Measurements from ENCODE around the gene PDIK1L. TPM values are rescaled to one million over a fixed set of nuclear protein-coding genes. Genes with fewer than 3 reads are reported as not detected.

PDIK1L gene
- total and polyA plus RNA-seq, 10 donors = 2.5 to 14.1 (median 10.5) TPM

GRCh38 chr1:26119892-26120608, 8.4 kb downstream of the PDIK1L start:
- Histone ChIP-seq H3K4me1 (peaks cover 3 to 82% (median 25%) of the 10 kb centered on the region in 6 donors), H3K27ac (peak overlapping the region in 6 of 8 donors; percentile 10 to 50 (median 42)), H3K4me3 (no peak overlapping the region), H3K36me3 (peaks cover 4 to 81% (median 33%) of the 10 kb centered on the region in 6 donors), H3K27me3 (replicated peaks in 1 of 7) (no peaks in the 10 kb centered on the region), H3K9me3 (no peaks in the 10 kb centered on the region)
- WGBS, 5 donors = 51 to 60% (median 56%) methylated on average over 9 of the region's 9 CpGs
- TF ChIP-seq, protein P1, sequence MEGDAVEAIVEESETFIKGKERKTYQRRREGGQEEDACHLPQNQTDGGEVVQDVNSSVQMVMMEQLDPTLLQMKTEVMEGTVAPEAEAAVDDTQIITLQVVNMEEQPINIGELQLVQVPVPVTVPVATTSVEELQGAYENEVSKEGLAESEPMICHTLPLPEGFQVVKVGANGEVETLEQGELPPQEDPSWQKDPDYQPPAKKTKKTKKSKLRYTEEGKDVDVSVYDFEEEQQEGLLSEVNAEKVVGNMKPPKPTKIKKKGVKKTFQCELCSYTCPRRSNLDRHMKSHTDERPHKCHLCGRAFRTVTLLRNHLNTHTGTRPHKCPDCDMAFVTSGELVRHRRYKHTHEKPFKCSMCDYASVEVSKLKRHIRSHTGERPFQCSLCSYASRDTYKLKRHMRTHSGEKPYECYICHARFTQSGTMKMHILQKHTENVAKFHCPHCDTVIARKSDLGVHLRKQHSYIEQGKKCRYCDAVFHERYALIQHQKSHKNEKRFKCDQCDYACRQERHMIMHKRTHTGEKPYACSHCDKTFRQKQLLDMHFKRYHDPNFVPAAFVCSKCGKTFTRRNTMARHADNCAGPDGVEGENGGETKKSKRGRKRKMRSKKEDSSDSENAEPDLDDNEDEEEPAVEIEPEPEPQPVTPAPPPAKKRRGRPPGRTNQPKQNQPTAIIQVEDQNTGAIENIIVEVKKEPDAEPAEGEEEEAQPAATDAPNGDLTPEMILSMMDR (IDR thresholded peaks at IDR 0.05 in 8 of 11, conservative IDR thresholded peaks at IDR 0.05 in 3 of 11) = no peak
- TF ChIP-seq POLR2AphosphoS5 (IDR thresholded peaks at IDR 0.05) = no peak
- TF ChIP-seq POLR2A (IDR thresholded peaks at IDR 0.05) = no peak
- DNase-seq = no peak
- intact Hi-C loops (cut with DNase I; ENCODE audit: low total_unique reads) = no loop called here

- Histone ChIP-seq H3K36me3 (peaks cover 0 to 63% (median 23%) of the 10 kb centered on the region in 6 donors), H3K27ac (peak overlapping the region in 4 of 8 donors; percentile 32 to 65 (median 52)), H3K4me1 (peaks cover 3 to 94% (median 41%) of the 10 kb centered on the region in 6 donors), H3K4me3 (no peak overlapping the region), H3K27me3 (replicated peaks in 1 of 7) (no peaks in the 10 kb centered on the region), H3K9me3 (no peaks in the 10 kb centered on the region)
- WGBS, 5 donors = 58 to 81% (median 68%) methylated on average over 8 of the region's 8 CpGs
- no peak for DNase-seq
- intact Hi-C loops (cut with DNase I; ENCODE audit: low total_unique reads) = no loop called here
- TF ChIP-seq POLR2A (IDR thresholded peaks at IDR 0.05) = no peak
- TF ChIP-seq, protein P1 (IDR thresholded peaks at IDR 0.05 in 8 of 11, conservative IDR thresholded peaks at IDR 0.05 in 3 of 11) = no peak
- TF ChIP-seq POLR2AphosphoS5 (IDR thresholded peaks at IDR 0.05) = no peak
Measured at GRCh38 chr1:26121854-26122773, 10.5 kb downstream of the PDIK1L start.

DNA sequence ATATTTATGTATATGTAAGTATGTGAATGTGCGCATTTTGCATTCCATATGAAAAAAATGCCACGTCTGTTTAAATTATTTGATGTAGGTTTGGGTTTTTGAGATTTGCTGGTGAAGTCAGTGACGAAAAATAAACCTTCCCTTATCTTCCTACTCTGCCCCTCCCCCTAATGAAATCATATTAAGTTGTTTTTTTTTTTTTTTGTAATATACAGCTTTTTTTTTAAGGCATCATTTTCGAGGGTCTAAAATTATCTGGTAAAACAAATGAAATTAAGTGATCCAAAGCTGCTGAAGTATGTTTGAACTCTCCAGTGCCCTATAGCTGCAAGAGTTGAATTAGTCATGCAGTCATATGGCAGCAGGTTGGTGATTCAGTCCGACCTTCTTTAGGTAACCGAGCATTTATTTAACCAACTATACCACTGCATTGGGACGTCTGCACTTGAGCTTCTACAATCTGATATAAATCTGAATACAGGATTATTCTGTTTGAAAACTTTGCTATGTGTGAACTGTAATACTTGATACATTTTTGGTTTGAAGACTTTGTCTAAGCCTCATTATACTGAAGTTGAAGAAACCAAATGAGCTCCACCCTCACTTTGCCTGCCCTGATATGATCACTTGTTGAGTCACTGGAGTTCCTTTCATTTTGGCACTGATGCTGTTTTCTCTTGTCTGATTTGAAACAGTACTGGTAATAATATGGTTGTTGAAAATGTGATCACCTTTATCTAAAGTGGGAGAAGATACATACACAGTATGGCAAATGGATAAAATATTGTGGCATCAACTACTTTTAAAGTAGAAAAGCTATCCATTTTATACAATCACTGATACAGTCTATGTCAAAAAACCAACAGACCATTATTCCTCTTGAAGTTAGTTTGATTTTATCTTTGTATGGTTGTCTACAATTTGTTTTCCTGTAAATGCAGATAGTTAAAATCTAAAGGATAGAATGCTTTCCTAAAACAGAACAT, 11.7 kb downstream of the PDIK1L start:
- no peak overlapping the region for H3K4me3 ChIP-seq
- intact Hi-C loops (cut with DNase I; ENCODE audit: low total_unique reads) = no loop called here
- H3K27me3 ChIP-seq (replicated peaks in 1 of 7) = no peaks in the 10 kb centered on the region
- peak overlapping the region in 3 of 8 donors; percentile 3 to 85 (median 32) for H3K27ac ChIP-seq
- H3K4me1 ChIP-seq = peaks cover 3 to 96% (median 48%) of the 10 kb centered on the region in 6 donors
- WGBS, 5 donors = 89 to 93% (median 91%) methylated on average over 7 of the region's 7 CpGs
- no peak for TF ChIP-seq POLR2A (IDR thresholded peaks at IDR 0.05)
- TF ChIP-seq, protein P1 (IDR thresholded peaks at IDR 0.05 in 8 of 11, conservative IDR thresholded peaks at IDR 0.05 in 3 of 11) = no peak
- no peak for TF ChIP-seq POLR2AphosphoS5 (IDR thresholded peaks at IDR 0.05)
- H3K36me3 ChIP-seq = peaks cover 0 to 51% (median 18%) of the 10 kb centered on the region in 6 donors
- no peak for DNase-seq
- no peaks in the 10 kb centered on the region for H3K9me3 ChIP-seq
